Heart left ventricle (tissue), 16 donors: ENCODE measurements around the gene MAP2K4. TPM values are rescaled to one million over a fixed set of nuclear protein-coding genes. Genes with fewer than 3 reads are reported as not detected.

Experiments
- ATAC-seq, 4 donors: fragments of 200-7000 bp; cut with Tn5 transposase; one replicate each; pipeline ENCODE4 v1.9.1; 2020 to 2022; ENCODE audit warnings: moderate library complexity in 4 of 4, mild to moderate bottlenecking in 3 of 4, moderate number of reproducible peaks in 1 of 4
- DNase-seq, 5 donors: peaks; one replicate each; pipeline ENCODE4 v3.0.0-alpha.2; 2020
- H3K27ac ChIP-seq, 12 donors: fragments of 200-600 bp; sonication (generic) in 4 of 12; one replicate each; pipeline versions ENCODE4 v1.5.0 to v1.8.0; 2016 to 2022; ENCODE audit warnings: mild to moderate bottlenecking in 2 of 12
- H3K27me3 ChIP-seq, 9 donors: fragments of 200-600 bp; sonication (generic) in 2 of 9; one replicate each; pipeline versions ENCODE4 v1.5.1 to v1.8.0; 2016 to 2022; ENCODE audit warnings: mild to moderate bottlenecking in 3 of 9
- H3K36me3 ChIP-seq, 9 donors: fragments of 200-600 bp; sonication (generic) in 2 of 9; one replicate each; pipeline versions ENCODE4 v1.5.0 to v1.8.0; 2018 to 2022; ENCODE audit warnings: mild to moderate bottlenecking in 2 of 9
- H3K4me1 ChIP-seq, 12 donors: fragments of 200-600 bp; sonication (generic) in 4 of 12; one replicate each; pipeline versions ENCODE4 v1.5.0 to v1.8.0; 2016 to 2022; ENCODE audit warnings: mild to moderate bottlenecking in 3 of 12
- H3K4me3 ChIP-seq, 12 donors: fragments of 200-600 bp; sonication (generic) in 4 of 12; one replicate each; pipeline versions ENCODE4 v1.5.0 to v1.8.0; 2017 to 2022; ENCODE audit warnings: mild to moderate bottlenecking in 9 of 12, moderate library complexity in 4 of 12
- H3K9me3 ChIP-seq, 12 donors: fragments of 200-600 bp; sonication (generic) in 4 of 12; one replicate each; pipeline versions ENCODE4 v1.5.0 to v1.8.0; 2016 to 2022; ENCODE audit warnings: mild to moderate bottlenecking in 1 of 12
- POLR2A ChIP-seq, 2 donors: fragments of 450-650 bp; IDR thresholded peaks; one replicate each; pipeline ENCODE4 v1.6.1; 2017; ENCODE audit warnings: antibody characterized with exemption in 2 of 2, mild to moderate bottlenecking in 2 of 2, moderate library complexity in 2 of 2
- WGBS, 4 donors: extraction: QIAGEN DNeasy Blood & Tissue Kit in 2 of 4; methylation state at CpG; one replicate each; pipeline versions ENCODE4 v1.1.5 to v1.1.7; 2013 to 2018; 5-methylcytosine and 5-hydroxymethylcytosine counted together
- intact Hi-C, 10 donors: fragments of 100-400 bp; cut with DNase I; formaldehyde crosslinking; loops; one replicate each; pipeline versions ENCODE4 v1.11.1 to v1.14.2; 2022
- polyA plus RNA-seq, 2 donors: library from polyadenylated mRNA; stranded (reverse); fragments of 200-250 nt; gene quantifications; one replicate each; pipeline ENCODE4 v1.2.3, GENCODE V29; 2013
- total RNA-seq, 9 donors: library from RNA; depleted of rRNA in 2 of 9; stranded (reverse); fragments of >200 nt in 2 of 9; fragmentation: NEBNext Ultra II Directional in 3 of 9; extraction: Animal tissue kit (Norgen Biotek cat#: 25700) in 3 of 9; gene quantifications; one replicate each; pipeline versions ENCODE4 v1.1.0 to v1.2.4, GENCODE V29; 2016 to 2023
- TF ChIP-seq, protein P1 (sequence below), 12 donors: fragments of 200-600 bp; sonication (generic) in 4 of 12; IDR thresholded peaks; one replicate each; pipeline versions ENCODE4 v1.5.0 to v1.8.0; 2018 to 2022; ENCODE audit warnings: antibody characterized with exemption in 12 of 12, mild to moderate bottlenecking in 5 of 12
- donor health status: ischemic (EF 13 %, LVEDD 7.1; RV severe dilation, severe dysfunction).
- donor health status: healthy with polysubstance abuse.
- donor health status: DM: no; HTN: yes; CAD: no.
- donor health status: DM: no; HTN: no; CAD: no.
- donor health status: ischemic (EF 25% LVEDD 6.9; RV normal size, moderate dysfunction).
- donor health status: ischemic (EF 25% LVEDD 5.7; RV mildly dilated, moderate dysfunction).
- donor health status: healthy.
- donor health status: DM: yes; HTN: yes; CAD: no.
- donor health status: ischemic (EF 35%, LVEDD 5.7; RV mildly dilated, moderate dysfunction).
- donor health status: nonischemic (EF 11% LVEDD 7.7; RV severe dilation, severe dysfunction).
- donor health status: DM: yes; HTN: yes; CAD: no.
- donor health status: PGD.
- donor health status: ischemic (EF 29% LVEDD 5.4; RV normal size, mild dysfunction).
- donor health status: nonischemic (EF 23%, LVEDD 6.1; RV moderate dilation, normal function).

The MAP2K4 gene
- total and polyA plus RNA-seq, 11 donors: 7.9 to 37.5 (median 32.5) TPM

DNA sequence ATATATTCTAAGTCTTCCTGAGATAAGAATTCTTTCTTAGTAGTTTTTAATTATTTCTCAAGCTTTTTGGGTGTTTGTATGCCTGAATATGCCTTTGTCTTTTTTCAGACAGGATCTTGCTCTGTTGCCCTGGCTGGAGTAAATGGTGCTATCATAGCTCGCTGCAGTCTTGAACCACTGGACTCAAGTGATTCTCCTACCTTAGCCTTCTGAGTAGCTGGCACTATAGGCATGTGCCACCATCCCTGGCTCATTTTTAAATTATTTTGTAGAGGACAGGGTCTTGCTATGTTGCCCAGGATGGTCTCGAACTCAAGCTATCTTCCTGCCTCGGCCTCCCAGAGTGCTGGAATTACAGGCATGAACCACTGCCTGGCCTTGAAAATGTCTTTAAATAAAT is 41.6 kb downstream of the MAP2K4 start:
- H3K27me3 ChIP-seq: no peaks in the 10 kb centered on the region
- TF ChIP-seq, protein P1, sequence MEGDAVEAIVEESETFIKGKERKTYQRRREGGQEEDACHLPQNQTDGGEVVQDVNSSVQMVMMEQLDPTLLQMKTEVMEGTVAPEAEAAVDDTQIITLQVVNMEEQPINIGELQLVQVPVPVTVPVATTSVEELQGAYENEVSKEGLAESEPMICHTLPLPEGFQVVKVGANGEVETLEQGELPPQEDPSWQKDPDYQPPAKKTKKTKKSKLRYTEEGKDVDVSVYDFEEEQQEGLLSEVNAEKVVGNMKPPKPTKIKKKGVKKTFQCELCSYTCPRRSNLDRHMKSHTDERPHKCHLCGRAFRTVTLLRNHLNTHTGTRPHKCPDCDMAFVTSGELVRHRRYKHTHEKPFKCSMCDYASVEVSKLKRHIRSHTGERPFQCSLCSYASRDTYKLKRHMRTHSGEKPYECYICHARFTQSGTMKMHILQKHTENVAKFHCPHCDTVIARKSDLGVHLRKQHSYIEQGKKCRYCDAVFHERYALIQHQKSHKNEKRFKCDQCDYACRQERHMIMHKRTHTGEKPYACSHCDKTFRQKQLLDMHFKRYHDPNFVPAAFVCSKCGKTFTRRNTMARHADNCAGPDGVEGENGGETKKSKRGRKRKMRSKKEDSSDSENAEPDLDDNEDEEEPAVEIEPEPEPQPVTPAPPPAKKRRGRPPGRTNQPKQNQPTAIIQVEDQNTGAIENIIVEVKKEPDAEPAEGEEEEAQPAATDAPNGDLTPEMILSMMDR (IDR thresholded peaks at IDR 0.05): no peak
- no peak for TF ChIP-seq POLR2A (IDR thresholded peaks at IDR 0.05)
- H3K4me3 ChIP-seq: no peak overlapping the region
- WGBS, 4 donors: 94 to 100% (median 96%) methylated on average over 3 of the region's 3 CpGs
- DNase-seq (no peak), ATAC-seq (no peak)
- H3K27ac ChIP-seq: no peak overlapping the region
- H3K36me3 ChIP-seq: peaks cover 0 to 11% (median 0%) of the 10 kb centered on the region in 9 donors
- peaks cover 0 to 12% (median under 1%) of the 10 kb centered on the region in 12 donors for H3K4me1 ChIP-seq
- intact Hi-C loops: no loop called here
- no peaks in the 10 kb centered on the region for H3K9me3 ChIP-seq

GRCh38 chr17:12064395-12064794 is 43.7 kb downstream of the MAP2K4 start:
- H3K4me3 ChIP-seq: no peak overlapping the region
- H3K27ac ChIP-seq: no peak overlapping the region
- TF ChIP-seq, protein P1 (IDR thresholded peaks at IDR 0.05): no peak
- no peak for TF ChIP-seq POLR2A (IDR thresholded peaks at IDR 0.05)
- no peaks in the 10 kb centered on the region for H3K9me3 ChIP-seq
- intact Hi-C loops: no loop called here
- no peaks in the 10 kb centered on the region for H3K27me3 ChIP-seq
- DNase-seq: no peak
- peaks cover 0 to 16% (median 0%) of the 10 kb centered on the region in 9 donors for H3K36me3 ChIP-seq
- peaks cover 0 to 8% (median 0%) of the 10 kb centered on the region in 12 donors for H3K4me1 ChIP-seq
- ATAC-seq: no peak
- 97 to 98% (median 98%) methylated on average over 2 of the region's 2 CpGs for WGBS, 4 donors

DNA sequence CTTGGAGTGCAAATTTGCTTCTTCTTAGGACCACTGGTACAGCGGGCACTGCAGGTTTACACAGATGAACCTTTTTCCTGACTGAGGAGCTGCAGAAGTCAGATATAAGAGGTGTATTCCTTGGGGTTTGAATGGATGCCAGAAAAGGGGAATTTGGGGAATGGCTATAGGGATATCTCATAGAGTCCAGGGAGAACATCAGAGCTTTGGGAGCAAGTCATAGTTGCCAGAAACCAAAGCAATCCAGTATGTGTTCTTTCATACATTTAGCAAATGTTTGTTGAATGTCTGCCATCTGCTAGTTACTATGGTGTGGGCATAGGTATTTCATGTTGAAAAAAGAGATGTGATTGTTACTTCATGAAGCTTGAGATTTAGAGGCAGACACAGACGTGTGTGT is 46.8 kb downstream of the MAP2K4 start:
- WGBS, 4 donors: 86 to 91% (median 88%) methylated on average over 2 of the region's 2 CpGs
- Histone ChIP-seq H3K9me3 (no peaks in the 10 kb centered on the region), H3K27ac (no peak overlapping the region), H3K4me3 (no peak overlapping the region), H3K27me3 (no peaks in the 10 kb centered on the region), H3K36me3 (peaks cover 0 to 17% (median 5%) of the 10 kb centered on the region in 9 donors), H3K4me1 (peaks cover 0 to 4% (median 0%) of the 10 kb centered on the region in 12 donors)
- intact Hi-C loops: no loop called here
- TF ChIP-seq, protein P1 (IDR thresholded peaks at IDR 0.05): no peak
- TF ChIP-seq POLR2A (IDR thresholded peaks at IDR 0.05): no peak
- ATAC-seq: no peak
- DNase-seq: no peak

DNA sequence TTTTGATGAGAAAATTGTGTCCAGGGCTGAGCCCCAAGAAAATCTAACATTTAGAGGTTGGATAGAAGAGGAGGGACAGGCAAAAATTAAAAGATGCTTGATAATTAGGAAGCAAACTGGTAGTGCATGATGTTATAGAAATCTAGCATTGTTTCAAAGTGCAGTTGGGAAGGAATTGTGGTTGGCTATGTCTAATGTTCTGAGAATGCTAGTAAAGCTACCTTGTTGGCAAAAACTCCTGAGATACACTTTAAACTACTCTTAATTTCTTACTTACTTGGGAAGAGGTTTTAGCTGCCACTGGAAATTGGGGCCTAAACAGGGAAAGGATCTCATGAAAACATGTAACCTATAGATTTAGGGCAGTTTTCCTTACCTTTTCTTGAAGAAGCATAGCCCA is 48.3 kb downstream of the MAP2K4 start:
- ATAC-seq (no peak), DNase-seq (no peak)
- no peaks in the 10 kb centered on the region for H3K27me3 ChIP-seq
- no peak overlapping the region for H3K4me3 ChIP-seq
- TF ChIP-seq POLR2A (IDR thresholded peaks at IDR 0.05): no peak
- TF ChIP-seq, protein P1 (IDR thresholded peaks at IDR 0.05): no peak
- intact Hi-C loops: no loop called here
- peaks cover 0 to 4% (median 0%) of the 10 kb centered on the region in 12 donors for H3K4me1 ChIP-seq
- H3K36me3 ChIP-seq: peaks cover 0 to 17% (median 6%) of the 10 kb centered on the region in 9 donors
- no peaks in the 10 kb centered on the region for H3K9me3 ChIP-seq
- no peak overlapping the region for H3K27ac ChIP-seq
